HG03064 (cell line): ENCODE measurements around the gene RGL3.
A peak's percentile ranks its signal among the peaks of the same experiment; 100 is the strongest.
"Not testable (repeated sequence)": the region's sequence is repeated elsewhere in the genome, so short reads cannot be mapped to it uniquely, and the experiment has no call there.

Source experiments
- ATAC-seq: cut with Tn5 transposase; IDR thresholded peaks from one replicate; pipeline ENCODE4 v1.9.1; 2021; ENCODE audit warnings: low read depth; ENCODE audit not compliant: unreplicated experiment

RGL3 gene

DNA sequence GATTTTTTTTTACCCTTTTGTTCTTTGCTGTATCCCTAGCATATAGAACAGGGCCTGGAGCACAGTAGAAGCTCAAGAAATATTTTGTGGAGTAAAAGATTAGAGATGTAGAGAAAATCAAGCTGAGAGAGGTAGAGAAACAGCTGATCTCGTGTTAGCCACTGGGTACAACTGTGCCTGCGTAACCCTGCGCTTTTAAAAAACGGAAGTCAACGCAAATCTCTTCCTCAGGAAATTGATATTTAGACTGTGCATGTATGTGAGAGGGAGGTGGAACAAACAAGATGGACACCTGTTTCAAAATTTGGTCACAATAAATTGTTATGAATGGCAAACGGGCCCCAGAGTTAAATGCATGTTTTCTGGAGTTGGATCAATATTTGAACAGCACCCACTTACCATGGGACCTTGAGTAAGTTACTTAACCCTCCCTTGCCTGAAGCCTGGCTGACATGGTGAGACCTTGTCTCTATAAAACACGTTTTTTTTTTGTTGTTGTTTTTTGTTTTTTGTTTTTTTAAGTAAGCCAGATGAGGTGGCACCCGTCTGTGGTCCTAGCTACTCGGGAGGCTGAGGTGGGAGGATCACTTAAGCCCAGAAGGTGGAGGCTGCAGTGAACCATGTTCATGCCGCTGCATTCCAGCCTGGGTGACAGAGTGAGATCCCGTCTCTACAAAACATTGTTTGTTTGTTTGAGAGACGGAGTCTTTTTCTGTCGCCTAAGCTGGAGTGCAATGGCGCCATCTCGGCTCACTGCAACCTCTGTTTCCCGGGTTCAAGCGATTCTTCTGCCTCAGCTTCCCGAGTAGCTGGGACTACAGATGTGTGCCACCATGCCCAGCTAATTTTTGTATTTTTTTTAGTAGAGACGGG is 31.7 kb downstream of the RGL3 start:
- ATAC-seq = no peak

DNA sequence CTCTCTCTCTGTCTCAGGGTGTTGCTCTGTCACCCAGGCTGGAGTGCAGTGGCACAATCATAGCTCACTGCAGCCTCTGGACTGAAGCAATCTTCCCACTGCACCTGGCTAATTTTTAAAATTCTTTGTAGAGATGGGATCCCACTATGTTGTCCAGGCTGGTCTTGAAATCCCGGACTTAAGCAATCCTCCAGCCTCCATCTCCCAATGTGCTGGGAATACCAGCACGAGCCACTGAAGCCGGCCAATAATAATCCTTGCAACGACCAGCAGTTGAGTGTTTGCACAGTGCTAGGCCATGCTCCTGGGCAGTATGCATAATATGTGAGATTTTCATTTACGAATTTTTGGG is 34.4 kb downstream of the RGL3 start:
- no peak for ATAC-seq

DNA sequence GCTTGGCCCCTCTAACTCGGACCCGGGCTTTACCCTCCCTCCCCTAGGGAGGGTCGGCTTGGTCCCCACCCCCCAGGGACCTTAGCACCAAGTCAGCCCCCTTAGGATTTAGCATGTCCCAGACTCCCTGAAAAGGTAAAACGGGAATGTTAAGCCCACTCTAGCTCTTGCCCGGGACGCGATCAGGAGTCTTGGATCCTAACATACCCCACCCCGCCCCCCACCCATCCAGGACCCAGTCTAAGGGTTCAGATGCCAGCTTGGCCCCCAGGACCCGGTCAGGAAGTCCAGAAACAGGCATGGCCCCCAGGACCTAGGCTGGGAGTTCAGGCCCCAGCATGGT is 35.4 kb downstream of the RGL3 start:
- no peak for ATAC-seq

DNA sequence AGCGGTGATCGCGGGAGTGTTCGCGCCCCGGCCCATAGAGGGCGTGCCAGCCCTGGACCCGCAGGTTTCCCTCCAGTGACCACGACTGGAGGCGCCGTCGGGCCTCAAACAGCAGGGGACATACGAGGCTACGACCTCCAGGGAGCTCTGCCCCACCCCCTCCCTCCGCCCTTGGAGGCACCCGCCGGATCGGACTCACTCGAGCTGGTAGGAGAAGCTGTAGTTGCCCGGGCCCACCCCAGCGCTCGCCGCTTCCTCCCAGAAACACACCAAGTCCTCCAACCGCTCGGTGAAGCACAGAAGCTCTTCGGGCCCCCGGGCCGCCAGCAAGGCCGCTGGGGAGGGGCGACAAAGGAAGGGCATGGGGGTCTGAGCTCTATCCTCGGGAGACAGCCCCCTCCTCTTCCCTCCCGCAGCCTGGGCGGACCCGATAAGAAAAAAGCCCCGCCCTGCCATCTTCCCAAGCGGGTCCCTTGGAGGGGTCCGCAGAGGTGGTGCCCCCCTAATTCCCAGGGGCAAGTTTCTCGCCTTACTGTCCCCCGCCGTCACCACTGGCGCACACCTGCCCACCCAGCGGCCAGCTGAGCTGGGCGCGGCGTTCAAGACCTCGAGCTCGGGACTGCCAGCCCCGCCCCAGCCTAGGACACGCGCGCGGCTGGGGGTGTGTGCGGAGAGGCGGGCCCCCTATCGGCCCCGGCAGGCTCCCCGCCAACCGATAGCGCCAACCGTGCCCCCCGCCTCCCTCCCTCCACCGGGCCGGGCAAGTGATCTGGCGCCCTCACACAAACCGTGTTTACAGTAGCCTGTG is 36.0 kb downstream of the RGL3 start:
- ATAC-seq = no peak

DNA sequence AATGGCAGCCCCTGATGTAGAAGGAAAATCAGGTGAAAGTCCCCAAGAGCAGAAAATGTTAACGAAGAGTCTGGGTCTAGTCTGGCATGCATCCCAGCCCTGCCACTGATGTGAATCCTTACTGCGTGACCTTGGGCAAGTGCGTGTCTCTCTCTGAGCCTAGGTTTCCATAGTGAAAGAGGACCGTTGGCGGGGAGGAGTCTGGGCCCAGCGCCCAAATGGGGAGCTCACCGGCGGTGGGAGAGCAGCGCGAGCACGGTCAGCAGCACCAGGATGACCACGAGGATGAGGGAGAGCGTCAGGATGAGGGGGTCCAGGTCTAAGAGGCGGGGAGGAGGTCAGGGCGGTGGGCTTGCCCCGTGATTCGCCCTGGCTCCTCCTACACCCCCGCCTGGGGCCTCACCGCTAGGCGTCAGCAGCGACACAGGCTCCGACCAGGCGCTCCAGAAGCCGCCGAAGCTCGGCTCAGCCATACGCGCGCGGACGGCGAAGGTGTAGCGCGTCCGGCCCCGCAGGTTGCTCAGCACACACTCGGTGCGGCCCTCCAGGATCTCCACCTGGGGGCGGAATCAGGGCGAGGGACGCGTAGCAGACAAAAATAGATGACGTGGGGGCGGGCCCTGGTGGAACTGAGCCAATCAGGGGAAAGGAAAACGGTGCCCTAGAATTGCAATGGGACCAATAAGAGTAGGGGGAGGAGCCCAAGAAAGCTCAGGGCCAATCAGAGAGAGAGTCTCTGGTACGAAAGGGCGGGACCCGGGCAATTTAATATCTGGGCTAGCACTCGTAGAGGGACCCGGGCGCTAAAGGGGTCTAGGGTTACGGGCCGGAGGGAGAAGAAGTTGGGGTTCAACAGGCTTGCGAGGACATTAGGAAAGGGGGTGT is 38.2 kb downstream of the RGL3 start:
- ATAC-seq = peak; percentile 72

DNA sequence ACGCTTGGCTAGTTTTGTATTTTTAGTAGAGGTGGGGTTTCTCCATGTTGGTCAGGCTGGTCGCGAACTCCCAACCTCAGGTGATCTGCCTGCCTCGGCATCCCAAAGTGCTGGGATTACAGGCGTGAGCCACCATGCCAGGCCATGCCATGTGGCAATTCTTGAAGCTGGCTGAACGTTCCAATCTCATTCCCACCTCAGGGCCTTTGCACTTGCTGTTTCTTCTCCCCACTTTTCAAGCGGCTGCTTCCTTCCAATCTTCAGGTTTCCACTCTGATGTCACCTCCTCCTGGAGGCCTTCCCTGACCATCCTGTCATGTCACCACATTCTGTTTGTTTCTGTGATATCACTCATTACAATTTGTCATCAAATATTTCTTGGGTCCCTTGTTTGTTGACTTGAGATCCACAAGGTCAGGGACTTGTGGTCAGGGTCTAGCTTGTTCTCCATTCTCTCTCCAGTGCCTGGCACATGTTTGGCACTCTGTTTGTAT is 39.2 kb downstream of the RGL3 start:
- ATAC-seq = no peak

DNA sequence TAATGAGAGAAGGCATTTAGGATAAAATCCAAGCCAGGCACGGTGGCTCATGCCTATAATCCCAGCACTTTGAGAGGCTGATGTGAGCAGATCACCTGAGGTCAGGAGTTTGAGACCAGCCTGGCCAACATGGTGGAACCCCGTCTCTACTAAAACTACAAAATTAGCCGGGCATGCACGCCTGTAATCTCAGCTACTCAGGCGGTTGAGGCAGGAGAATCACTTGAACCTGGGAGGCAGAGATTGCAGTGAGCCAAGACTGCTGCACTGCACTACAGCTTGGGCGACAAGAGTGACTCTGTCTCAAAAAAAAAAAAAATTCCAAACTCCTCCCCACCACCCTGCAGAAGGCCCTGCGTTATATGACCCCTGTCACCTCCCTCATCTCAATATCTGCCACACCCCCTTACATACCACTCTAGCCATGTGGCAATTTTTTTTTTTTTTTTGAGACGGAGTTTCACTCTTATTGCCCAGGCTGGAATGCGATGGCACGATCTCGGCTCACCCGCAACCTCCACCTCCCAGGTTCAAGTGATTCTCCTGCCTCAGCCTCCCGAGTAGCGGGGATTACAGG is 39.8 kb downstream of the RGL3 start:
- not testable (repeated sequence) for ATAC-seq

DNA sequence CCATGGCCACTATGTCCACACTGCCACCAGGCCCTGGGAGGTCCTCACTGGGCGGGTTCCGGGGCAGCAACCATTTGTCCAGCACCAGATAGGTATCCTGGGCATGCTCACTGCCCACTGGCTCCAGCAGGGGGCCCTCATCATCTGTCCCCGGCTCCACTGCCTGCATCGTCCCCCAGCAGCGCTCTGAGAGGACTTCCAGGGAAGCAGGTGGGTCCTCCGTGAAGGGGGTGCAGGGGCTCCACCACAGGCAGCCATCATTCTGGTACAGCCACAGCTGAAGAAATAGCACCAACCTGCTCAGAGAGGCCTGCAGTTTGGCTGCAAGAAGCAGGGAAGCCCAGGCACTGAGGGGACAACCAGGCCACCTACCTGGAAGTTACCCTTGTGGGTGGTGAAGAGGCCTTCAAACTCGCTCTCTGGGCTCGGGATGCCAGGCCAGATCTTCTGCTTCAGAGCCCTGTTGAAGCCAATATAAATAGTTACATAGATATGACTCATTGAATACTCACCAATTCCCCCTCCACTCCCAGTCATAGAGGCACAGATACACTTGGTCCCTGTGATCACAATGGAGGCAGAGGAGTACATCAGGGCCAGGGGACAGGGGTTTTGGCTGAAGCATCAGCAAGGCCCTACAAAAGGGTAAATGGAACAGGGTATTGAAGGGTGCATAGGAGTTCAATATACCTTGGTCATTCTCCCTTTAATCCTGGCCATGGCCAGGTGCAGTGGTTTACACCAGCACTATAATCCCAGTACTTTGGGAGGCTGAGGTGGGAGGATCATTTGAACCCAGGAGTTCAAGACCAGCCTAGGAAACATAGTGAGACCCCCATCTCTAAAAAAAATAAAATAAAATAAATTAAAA is 40.6 kb downstream of the RGL3 start:
- no peak for ATAC-seq

DNA sequence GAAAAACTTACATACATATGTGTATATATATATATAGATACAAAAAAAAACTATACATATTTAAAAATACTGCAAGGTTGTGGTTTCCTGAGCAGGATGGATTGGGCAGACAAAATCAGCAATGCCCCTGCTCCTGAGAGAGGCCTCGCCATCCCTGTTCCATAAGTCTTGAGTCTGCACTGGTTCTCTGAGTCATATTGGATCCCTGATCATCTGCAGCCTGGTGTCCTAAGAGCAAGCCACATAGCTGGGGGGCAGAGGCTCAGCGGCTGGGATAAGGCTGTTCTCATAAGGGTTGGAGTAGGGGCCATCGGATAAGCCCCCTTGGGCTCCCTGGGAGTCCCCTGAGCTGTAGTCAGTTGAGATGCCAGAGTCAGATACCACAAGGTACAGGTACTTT is 41.4 kb downstream of the RGL3 start:
- ATAC-seq = no peak

DNA sequence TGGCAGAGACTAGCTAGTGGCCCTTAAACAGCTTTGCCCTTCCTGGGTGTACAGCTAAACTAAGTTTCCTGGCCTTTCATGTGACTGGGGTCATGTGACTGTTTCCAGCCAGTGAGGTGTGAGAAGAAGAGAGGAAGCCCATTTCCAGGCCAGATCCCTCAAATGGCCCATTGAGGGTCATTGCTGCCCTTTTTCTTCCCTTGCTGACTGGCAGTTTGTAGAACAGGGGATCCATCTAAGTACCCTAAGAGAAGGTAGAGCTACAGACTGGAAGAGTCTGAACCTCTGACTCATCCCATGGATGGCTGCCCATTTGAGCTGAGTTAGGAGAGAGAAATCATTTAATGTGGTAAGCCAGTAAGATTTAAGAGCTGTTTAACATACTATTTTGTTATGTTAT is 41.9 kb downstream of the RGL3 start:
- no peak for ATAC-seq

DNA sequence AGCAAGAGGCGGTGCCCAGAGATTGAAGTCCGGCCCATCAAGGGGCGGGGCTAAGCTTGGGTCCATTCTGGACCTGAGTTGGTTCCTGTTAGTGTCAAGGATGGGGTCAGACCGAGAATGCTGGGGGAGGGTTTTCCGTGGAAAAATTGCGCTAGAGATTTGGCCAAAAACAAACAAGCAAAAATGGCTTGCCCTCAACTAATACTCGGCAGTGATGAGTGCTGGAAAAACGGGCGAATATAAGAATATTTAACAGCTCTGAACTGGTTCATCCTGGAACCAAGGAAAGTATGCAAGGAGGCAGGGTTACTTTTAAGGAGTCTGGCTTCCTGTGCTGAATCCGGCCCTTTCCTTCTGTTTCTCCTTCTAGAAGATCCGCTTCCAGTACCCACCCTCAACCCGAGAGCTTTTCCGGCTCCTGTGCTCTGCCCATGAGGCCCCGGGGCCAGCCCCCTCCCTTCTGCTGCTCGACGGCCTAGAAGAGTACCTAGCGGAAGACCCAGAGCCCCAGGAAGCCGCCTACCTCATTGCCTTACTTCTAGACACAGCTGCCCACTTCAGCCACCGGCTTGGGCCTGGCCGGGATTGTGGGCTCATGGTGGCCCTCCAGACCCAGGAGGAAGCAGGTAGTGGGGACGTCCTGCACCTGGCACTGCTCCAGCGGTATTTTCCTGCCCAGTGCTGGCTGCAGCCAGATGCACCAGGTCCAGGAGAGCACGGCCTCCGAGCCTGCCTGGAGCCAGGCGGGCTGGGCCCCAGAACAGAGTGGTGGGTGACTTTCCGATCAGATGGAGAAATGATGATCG is 43.8 kb downstream of the RGL3 start:
- no peak for ATAC-seq

DNA sequence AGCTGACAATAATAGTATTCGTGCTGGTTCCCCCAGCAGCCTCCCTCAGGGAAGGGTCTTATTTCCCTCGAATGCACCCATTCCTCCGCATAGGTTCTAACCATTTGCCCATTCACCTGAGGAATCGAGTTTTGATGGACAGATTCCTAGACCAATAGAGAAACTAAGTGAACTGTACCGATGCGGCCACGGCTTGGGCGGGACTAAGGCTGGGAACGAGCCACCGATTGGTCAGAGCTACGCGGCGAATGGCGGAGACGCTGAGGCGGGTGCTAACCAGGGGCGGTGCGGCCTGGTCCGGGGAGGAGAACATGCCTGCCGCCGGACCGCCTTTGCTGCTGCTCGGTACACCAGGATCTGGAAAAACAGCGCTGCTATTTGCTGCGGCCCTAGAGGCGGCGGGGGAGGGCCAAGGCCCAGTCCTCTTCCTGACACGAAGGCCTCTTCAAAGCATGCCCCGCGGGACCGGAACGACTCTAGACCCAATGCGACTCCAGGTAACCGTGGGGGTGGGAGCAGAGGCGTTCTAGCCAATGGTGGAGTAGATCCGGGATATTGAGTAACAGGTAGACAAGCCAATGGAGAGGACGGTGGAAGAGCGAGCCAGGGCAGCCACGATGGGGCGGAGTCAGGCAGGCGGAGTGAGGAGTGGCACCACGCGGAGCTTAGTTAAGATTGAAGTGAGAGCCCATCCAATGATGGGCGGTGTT is 44.5 kb downstream of the RGL3 start, which contains the start of gene SWSAP1:
TSS of gene SWSAP1 (plus strand) at position 234 of the 710 bp plus-strand sequence. CDS start at position 249, 15 bp downstream.
- ATAC-seq = peak; percentile 69

DNA sequence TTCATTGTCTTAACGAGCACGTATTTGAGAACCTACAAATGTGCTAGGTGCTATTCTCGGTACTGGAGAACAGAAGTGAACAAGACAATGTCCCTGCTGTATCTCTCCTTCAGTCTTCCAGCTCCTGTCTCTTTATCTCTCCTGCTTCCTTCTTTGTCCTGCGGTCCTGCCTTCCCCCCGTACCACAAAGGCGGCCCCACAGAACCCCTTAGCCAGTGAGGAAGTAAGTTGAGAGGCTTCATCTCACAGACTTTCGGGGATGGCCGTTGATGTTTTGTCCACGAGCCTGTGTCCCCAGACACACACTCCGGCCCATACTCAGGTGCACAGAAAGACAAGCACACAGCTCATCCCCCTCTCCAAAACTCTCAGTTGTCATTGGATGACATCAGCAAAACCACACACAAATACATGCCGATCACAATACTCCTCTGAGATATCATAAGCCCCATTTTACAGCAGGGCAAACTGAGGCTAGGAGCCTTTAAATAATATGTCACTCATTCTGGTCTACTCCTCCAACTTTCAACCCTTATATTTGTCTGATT is 45.2 kb downstream of the RGL3 start:
- ATAC-seq = no peak

DNA sequence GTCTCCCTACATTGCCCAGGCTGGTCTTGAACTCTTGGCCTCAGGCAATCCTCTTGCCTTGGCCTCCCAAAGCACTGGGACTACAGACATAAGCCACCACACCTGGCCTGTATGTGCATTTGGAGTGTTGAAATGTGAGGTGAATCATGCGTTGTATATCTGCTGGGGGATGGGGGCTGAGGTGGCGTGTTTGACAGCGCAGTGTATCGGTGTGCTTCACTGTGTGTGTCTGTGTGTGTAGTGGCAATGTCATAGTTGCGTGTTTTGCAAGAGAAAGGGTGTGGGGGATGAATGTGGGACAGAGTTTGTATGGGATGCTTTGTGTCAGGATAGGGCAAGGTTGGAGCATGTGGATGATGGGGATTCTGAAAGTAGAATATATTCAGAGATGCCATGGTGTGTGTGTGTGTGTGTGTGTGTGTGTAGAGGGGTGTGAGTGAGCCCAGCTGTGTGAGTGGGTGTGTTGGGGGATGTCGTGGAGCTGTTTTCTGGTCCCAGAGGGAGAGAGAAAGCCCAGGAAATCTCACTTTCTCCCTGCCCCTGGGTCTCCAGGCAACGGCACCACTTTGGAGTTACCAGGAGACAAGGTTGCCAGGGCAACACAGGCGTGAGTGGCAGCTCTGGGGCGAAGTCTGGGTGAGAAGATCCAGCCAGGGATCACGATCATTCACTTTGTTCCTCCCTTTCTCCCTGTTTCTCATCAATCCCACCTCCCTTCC is 45.8 kb downstream of the RGL3 start:
- ATAC-seq = no peak

DNA sequence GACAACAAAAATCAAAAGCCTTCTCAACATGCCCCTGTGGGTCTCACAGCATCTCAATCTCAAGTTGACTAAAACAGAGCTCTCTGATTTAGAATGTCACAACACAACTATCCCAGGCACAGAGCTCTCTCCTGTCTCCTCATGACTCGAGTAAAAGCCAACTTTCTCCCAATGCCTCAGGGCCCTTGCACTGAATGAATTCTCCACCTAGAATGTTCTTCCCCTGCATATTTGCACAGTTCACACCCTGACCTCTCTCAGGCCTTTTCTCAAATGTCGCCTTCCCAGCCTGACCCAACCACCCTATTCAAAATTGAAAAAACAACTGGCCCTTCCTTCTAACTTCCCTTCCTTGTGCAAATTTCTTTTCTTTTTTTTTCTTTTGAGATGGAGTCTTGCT is 48.4 kb downstream of the RGL3 start:
- no peak for ATAC-seq

DNA sequence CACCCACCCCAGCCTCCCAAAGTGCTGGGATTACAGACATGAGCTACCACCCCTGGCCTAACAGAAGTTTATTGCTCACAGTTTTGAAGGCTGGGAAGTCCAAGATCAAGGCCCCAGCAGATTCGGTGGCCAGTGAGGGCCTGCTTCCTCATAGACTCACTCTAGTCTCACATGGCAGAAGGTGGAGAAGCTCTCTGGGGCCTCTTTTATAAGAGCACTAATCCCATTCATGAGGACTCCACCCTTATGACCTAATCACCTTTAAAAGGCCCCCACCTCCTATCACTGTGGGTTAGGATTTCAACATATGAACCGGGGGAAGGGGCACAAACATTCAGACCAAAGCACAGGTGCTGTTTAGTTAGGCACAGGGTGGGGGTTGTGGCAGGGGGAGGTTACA is 51.6 kb downstream of the RGL3 start:
- no peak for ATAC-seq

DNA sequence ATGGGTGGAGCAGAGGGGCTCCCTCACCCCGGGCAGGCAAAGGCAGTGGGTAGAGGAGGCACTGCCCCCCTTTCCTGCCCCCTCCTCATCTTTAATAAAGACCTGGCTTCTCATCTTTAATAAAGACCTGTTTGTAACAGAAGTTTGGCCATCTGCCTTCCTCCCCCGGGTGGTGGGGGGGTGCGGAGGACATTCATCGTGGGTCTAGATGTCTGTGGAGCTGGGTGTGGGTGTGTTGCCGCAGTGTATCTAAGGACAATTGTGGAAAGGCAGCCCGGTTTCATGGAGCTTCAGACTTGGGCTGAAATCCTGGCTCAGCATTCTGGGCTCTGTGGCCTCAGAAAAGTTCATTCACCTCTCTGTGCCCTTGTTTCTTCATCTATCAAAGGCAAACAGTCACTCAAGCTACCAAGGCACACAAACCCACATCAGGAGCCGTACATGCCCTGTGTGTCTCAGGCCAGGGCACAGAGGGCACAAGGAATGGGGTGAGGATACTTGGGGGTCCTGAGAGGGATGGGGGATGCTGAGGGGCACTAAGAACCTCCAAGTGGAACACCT is 53.5 kb downstream of the RGL3 start:
- ATAC-seq = no peak
